K562 (cell line): Measurements from ENCODE around the gene FANCD2. TPM values are rescaled to one million over a fixed set of nuclear protein-coding genes. Genes with fewer than 3 reads are reported as not detected.

ENCODE experiments used
- E2F3 ChIP-seq: fragments of 250-450 bp; sonication (Bioruptor Pico); IDR thresholded peaks from 2 replicates; pipeline ENCODE4 v1.4.0; 2020; ENCODE audit warnings: mild to moderate bottlenecking
- ETV6 ChIP-seq, 3 experiments: fragments of 150-350 bp in 1 of 3; sonication (generic) in 1 of 3; formaldehyde crosslinking in 1 of 3; IDR thresholded peaks; 2 replicates each; pipeline versions ENCODE4 v1.6.1 to v1.8.0; 2014 to 2022; ENCODE audit warnings: borderline replicate concordance in 2 of 3, low read depth in 2 of 3, antibody characterized with exemption in 1 of 3, low read length in 1 of 3, mild to moderate bottlenecking in 1 of 3, missing genetic modification reagents in 1 of 3
- FOSL1 ChIP-seq: fragments of 200-800 bp; sonication (Bioruptor generic); conservative IDR thresholded peaks from 2 replicates; pipeline ENCODE4 v1.6.1; 2016; ENCODE audit warnings: missing genetic modification characterization, missing compliant biosample characterization
- PRMT5 ChIP-seq: sonication (generic); formaldehyde crosslinking; IDR thresholded peaks from 2 replicates; pipeline ENCODE4 v1.5.0; 2020; ENCODE audit warnings: missing genetic modification reagents
- TAF15 ChIP-seq: fragments of 200-400 bp; formaldehyde crosslinking; IDR thresholded peaks from 2 replicates; pipeline ENCODE4 v1.6.1; 2017; ENCODE audit warnings: mild to moderate bottlenecking, low read depth, low read length, moderate library complexity
- ZNF24 ChIP-seq: fragments of 450-650 bp; IDR thresholded peaks from 2 replicates; pipeline ENCODE4 v1.6.1; 2016
- polyA plus RNA-seq, 8 experiments: library from polyadenylated mRNA; depleted of rRNA in 4 of 8; stranded (reverse) in 5 of 8; unstranded in 3 of 8; fragments of >200 nt; fragmentation: Nextera tagmentation in 2 of 8; fragmentation: Illumina TruSeq in 1 of 8; extraction: Ambion mirVana in 2 of 8; extraction: Trizol in 1 of 8; gene quantifications; 2 replicates each; pipeline versions ENCODE4 v1.2.1 to v1.2.3, GENCODE V29; 2011 to 2014; ENCODE audit warnings: inconsistent platforms in 1 of 8, missing spikeins in 1 of 8
- total RNA-seq, 7 experiments: library from RNA; depleted of rRNA in 6 of 7; stranded (reverse); fragments of >200 nt in 6 of 7; fragmentation: Illumina TruSeq in 2 of 7; extraction: Trizol in 2 of 7; gene quantifications; 2 replicates each; pipeline versions ENCODE4 v1.2.1 to v1.2.3, GENCODE V29; 2011 to 2021; ENCODE audit warnings: low replicate concordance in 1 of 7
- TF ChIP-seq, protein P1 (sequence below), 2 experiments: fragments of 150-350 bp in 1 of 2; IDR thresholded peaks; 2 replicates each; pipeline ENCODE4 v1.6.1; 2012 to 2016; ENCODE audit warnings: low read depth in 2 of 2, low read length in 2 of 2, mild to moderate bottlenecking in 1 of 2, moderate library complexity in 1 of 2
- TF ChIP-seq, protein P2 (sequence below): fragments of 450-650 bp; formaldehyde crosslinking; IDR thresholded peaks from 2 replicates; pipeline ENCODE4 v1.4.0; 2020; ENCODE audit warnings: mild to moderate bottlenecking, moderate library complexity

The FANCD2 gene
- total and polyA plus RNA-seq, 9 of the 15 experiments (the other 6 are each of a cell fraction or from before 2014, with no cell fraction given): 59.4 to 137 (median 96.1) TPM

DNA sequence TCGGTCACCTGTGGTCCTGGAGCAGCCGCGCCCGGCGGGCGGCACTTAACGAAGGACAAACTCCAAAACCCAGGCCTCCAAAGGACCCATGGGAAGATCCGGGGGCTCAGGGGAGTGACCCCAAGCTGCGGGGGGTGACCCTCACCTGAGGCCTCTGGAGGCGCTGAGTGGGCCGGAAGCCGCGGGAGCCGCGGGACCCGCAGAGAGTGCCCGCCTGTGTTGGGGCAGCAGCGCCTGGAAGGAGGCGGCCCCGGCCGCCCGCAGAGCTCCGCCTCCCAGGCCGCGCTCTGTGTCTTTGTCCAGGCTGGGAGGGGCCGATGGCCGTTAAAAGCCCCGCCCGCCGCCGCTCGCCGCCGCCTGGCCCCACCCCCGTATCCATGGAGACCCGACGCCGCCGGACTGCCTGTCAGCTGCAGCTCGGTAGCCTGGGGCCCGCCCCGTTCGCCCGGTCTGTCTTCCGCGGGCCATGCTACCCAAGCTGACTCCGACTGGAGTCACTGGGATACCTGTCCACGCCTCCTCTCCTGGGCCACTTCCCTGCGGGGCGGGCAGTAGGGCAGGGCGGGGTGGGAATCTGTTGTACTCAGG, 15.3 kb upstream of the FANCD2 start (continued):
- TF ChIP-seq, protein P1, sequence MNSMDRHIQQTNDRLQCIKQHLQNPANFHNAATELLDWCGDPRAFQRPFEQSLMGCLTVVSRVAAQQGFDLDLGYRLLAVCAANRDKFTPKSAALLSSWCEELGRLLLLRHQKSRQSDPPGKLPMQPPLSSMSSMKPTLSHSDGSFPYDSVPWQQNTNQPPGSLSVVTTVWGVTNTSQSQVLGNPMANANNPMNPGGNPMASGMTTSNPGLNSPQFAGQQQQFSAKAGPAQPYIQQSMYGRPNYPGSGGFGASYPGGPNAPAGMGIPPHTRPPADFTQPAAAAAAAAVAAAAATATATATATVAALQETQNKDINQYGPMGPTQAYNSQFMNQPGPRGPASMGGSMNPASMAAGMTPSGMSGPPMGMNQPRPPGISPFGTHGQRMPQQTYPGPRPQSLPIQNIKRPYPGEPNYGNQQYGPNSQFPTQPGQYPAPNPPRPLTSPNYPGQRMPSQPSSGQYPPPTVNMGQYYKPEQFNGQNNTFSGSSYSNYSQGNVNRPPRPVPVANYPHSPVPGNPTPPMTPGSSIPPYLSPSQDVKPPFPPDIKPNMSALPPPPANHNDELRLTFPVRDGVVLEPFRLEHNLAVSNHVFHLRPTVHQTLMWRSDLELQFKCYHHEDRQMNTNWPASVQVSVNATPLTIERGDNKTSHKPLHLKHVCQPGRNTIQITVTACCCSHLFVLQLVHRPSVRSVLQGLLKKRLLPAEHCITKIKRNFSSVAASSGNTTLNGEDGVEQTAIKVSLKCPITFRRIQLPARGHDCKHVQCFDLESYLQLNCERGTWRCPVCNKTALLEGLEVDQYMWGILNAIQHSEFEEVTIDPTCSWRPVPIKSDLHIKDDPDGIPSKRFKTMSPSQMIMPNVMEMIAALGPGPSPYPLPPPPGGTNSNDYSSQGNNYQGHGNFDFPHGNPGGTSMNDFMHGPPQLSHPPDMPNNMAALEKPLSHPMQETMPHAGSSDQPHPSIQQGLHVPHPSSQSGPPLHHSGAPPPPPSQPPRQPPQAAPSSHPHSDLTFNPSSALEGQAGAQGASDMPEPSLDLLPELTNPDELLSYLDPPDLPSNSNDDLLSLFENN (IDR thresholded peaks at IDR 0.05; ENCODE audit: low read depth in 2 of 2, low read length in 2 of 2): 0 out of 4 replicates have a peak, but pooled peaks of 1 of the 2 experiments have one; percentile 39
- no peak for TF ChIP-seq TAF15
- no peak for TF ChIP-seq ZNF24
- TF ChIP-seq ETV6 (IDR thresholded peaks at IDR 0.05; ENCODE audit: borderline replicate concordance in 1 of 2, low read depth in 2 of 2, low read length in 1 of 2): no peak
- TF ChIP-seq ETV6 (CRISPR knock-in tag; IDR thresholded peaks at IDR 0.05; ENCODE audit: borderline replicate concordance): 0 out of 2 replicates have a peak, but pooled peaks have one; percentile 16
- 0 out of 2 replicates have a peak, but pooled peaks have one; percentile 47 for TF ChIP-seq E2F3 (CRISPR knock-in tag)
- TF ChIP-seq, protein P2, sequence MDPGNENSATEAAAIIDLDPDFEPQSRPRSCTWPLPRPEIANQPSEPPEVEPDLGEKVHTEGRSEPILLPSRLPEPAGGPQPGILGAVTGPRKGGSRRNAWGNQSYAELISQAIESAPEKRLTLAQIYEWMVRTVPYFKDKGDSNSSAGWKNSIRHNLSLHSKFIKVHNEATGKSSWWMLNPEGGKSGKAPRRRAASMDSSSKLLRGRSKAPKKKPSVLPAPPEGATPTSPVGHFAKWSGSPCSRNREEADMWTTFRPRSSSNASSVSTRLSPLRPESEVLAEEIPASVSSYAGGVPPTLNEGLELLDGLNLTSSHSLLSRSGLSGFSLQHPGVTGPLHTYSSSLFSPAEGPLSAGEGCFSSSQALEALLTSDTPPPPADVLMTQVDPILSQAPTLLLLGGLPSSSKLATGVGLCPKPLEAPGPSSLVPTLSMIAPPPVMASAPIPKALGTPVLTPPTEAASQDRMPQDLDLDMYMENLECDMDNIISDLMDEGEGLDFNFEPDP (CRISPR knock-in tag): 0 out of 2 replicates have a peak, but pooled peaks have one; percentile 33
- TF ChIP-seq FOSL1 (tag): no peak
- no peak for TF ChIP-seq PRMT5 (CRISPR knock-in tag)
